Right ventricle myocardium inferior (tissue), 1 donor: Measurements from ENCODE around the gene SEPTIN7. TPM values are rescaled to one million over a fixed set of nuclear protein-coding genes. Genes with fewer than 3 reads are reported as not detected.
"Not testable (repeated sequence)": the region's sequence is repeated elsewhere in the genome, so short reads cannot be mapped to it uniquely, and the experiment has no call there.

Experiments used
- ATAC-seq: fragments of 200-7000 bp; cut with Tn5 transposase; one replicate; pipeline ENCODE4 v1.9.1; 2020; ENCODE audit warnings: mild to moderate bottlenecking, moderate library complexity
- DNase-seq: peaks from one replicate; pipeline ENCODE4 v3.0.0; 2021; ENCODE audit errors: missing footprints
- intact Hi-C: fragments of 100-400 bp; cut with DNase I; formaldehyde crosslinking; loops from one replicate; pipeline ENCODE4 v1.11.0; 2022
- long read RNA-seq: library from polyadenylated mRNA; unstranded; transcript quantifications from one replicate; pipeline ENCODE4 v2.0.0, GENCODE V29; 2021
- total RNA-seq: library from RNA; stranded (reverse); fragmentation: NEBNext Ultra II Directional; extraction: Animal tissue kit (Norgen Biotek cat#: 25700); gene quantifications from one replicate; pipeline ENCODE4 v1.2.1, GENCODE V29; 2021
- donor health status: DM: no; HTN: yes; CAD: no; lungs with severe emphysema.

SEPTIN7 gene
- total RNA-seq, result 175 TPM
- long read RNA-seq, full-length matches to known transcripts, result 59 of 74 reads
- long read RNA-seq, partial matches to known transcripts, result 3 of 74 reads
- long read RNA-seq, other reads (novel, unspliced or antisense), result 12 of 74 reads

GRCh38 chr7:35800718-35801391 is at the start of gene SEPTIN7:
Gene SEPTIN7 (plus strand): TSS chr7:35801057. CDS start chr7:35801210, 153 bp downstream.
- DNase-seq (peak; percentile 99), ATAC-seq (peak; percentile 98)
- intact Hi-C loops, result loop anchor here (2.0 to 10.0 kb wide), 6 partner anchors 44 to 106 kb away; no protein-coding TSS in a partner anchor

GRCh38 chr7:35752742-35753141 is 48.1 kb upstream of the SEPTIN7 start:
- DNase-seq (no peak), ATAC-seq (no peak)
- intact Hi-C loops, result no loop called here

- ATAC-seq (peak; percentile 92), DNase-seq (peak; percentile 78)
- intact Hi-C loops, result no loop called here
Measured at GRCh38 chr7:35753761-35754603, 46.9 kb upstream of the SEPTIN7 start.

- peak; percentile 84 for ATAC-seq
- intact Hi-C loops, result loop anchor here (5.0 kb wide), 1 partner anchor 48 kb away; the partner anchor contains the start of gene SEPTIN7
- DNase-seq, result no peak
Measured at GRCh38 chr7:35754741-35755140, 46.1 kb upstream of the SEPTIN7 start.

GRCh38 chr7:35755711-35756110 is 45.1 kb upstream of the SEPTIN7 start:
- no peak for DNase-seq
- intact Hi-C loops, result loop anchor here (5.0 kb wide), 1 partner anchor 47 kb away; the partner anchor contains the start of gene SEPTIN7
- peak; percentile 20 for ATAC-seq

GRCh38 chr7:35756453-35756852 is 44.4 kb upstream of the SEPTIN7 start:
- ATAC-seq, DNase-seq: not testable (repeated sequence)
- intact Hi-C loops, result loop anchor here (5.0 kb wide), 1 partner anchor 46 kb away; the partner anchor contains the start of gene SEPTIN7

- no peak for ATAC-seq
- no peak for DNase-seq
- intact Hi-C loops, result loop anchor here (5.0 kb wide), 1 partner anchor 45 kb away; the partner anchor contains the start of gene SEPTIN7
Measured at GRCh38 chr7:35757574-35757973, 43.3 kb upstream of the SEPTIN7 start.

GRCh38 chr7:35758421-35758820 is 42.4 kb upstream of the SEPTIN7 start:
- DNase-seq (no peak), ATAC-seq (no peak)
- intact Hi-C loops, result loop anchor here (5.0 kb wide), 1 partner anchor 44 kb away; the partner anchor contains the start of gene SEPTIN7

- ATAC-seq (peak; percentile 35), DNase-seq (no peak)
- intact Hi-C loops, result no loop called here
Measured at GRCh38 chr7:35760143-35760745, 40.6 kb upstream of the SEPTIN7 start.

GRCh38 chr7:35761871-35762677 is 38.8 kb upstream of the SEPTIN7 start:
- DNase-seq, result no peak
- ATAC-seq, result peak; percentile 31
- intact Hi-C loops, result no loop called here

- no peak for DNase-seq
- no peak for ATAC-seq
- intact Hi-C loops, result no loop called here
Measured at GRCh38 chr7:35762781-35763180, 38.1 kb upstream of the SEPTIN7 start.

- DNase-seq, result no peak
- ATAC-seq, result no peak
- intact Hi-C loops, result no loop called here
Measured at GRCh38 chr7:35768346-35768745, 32.5 kb upstream of the SEPTIN7 start.

GRCh38 chr7:35771776-35772175 is 29.1 kb upstream of the SEPTIN7 start:
- DNase-seq, result no peak
- no peak for ATAC-seq
- intact Hi-C loops, result no loop called here

- ATAC-seq, result no peak
- intact Hi-C loops, result no loop called here
- no peak for DNase-seq
Measured at GRCh38 chr7:35773994-35774393, 26.9 kb upstream of the SEPTIN7 start.

GRCh38 chr7:35776686-35777085 is 24.2 kb upstream of the SEPTIN7 start:
- intact Hi-C loops, result no loop called here
- ATAC-seq (no peak), DNase-seq (no peak)

GRCh38 chr7:35777121-35777520 is 23.7 kb upstream of the SEPTIN7 start:
- DNase-seq (no peak), ATAC-seq (no peak)
- intact Hi-C loops, result no loop called here

- DNase-seq (no peak), ATAC-seq (no peak)
- intact Hi-C loops, result no loop called here
Measured at GRCh38 chr7:35780070-35780469, 20.8 kb upstream of the SEPTIN7 start.

GRCh38 chr7:35781200-35781701 is 19.6 kb upstream of the SEPTIN7 start:
- intact Hi-C loops, result no loop called here
- DNase-seq, result no peak
- ATAC-seq, result peak; percentile 69
